Osteocyte (in vitro differentiated cells): Measurements from ENCODE around the gene POLN. TPM values are rescaled to one million over a fixed set of nuclear protein-coding genes. Genes with fewer than 3 reads are reported as not detected.

ENCODE experiments used
- DNase-seq: peaks from one replicate; pipeline ENCODE4 v3.0.0; 2021; ENCODE audit warnings: mixed read lengths; ENCODE audit not compliant: unreplicated experiment; ENCODE audit errors: extremely low spot score
- H3K27ac Mint-ChIP-seq: one replicate; pipeline ENCODE4 v1.8.0; 2021; ENCODE audit warnings: mild to moderate bottlenecking, mixed read lengths; ENCODE audit not compliant: unreplicated experiment
- H3K27me3 Mint-ChIP-seq: one replicate; pipeline ENCODE4 v1.8.0; 2021; ENCODE audit warnings: mixed read lengths; ENCODE audit not compliant: unreplicated experiment
- H3K36me3 Mint-ChIP-seq: one replicate; pipeline ENCODE4 v1.8.0; 2021; ENCODE audit warnings: mixed read lengths; ENCODE audit not compliant: unreplicated experiment
- H3K4me1 Mint-ChIP-seq: one replicate; pipeline ENCODE4 v1.8.0; 2021; ENCODE audit warnings: mixed read lengths; ENCODE audit not compliant: unreplicated experiment
- H3K4me3 Mint-ChIP-seq: one replicate; pipeline ENCODE4 v1.8.0; 2021; ENCODE audit warnings: mild to moderate bottlenecking, moderate library complexity, mixed read lengths; ENCODE audit not compliant: unreplicated experiment
- H3K9me3 Mint-ChIP-seq: one replicate; pipeline ENCODE4 v1.8.0; 2021; ENCODE audit warnings: mixed read lengths; ENCODE audit not compliant: unreplicated experiment
- CTCF ChIP-seq: fragments of 200-600 bp; sonication (generic); IDR thresholded peaks from 2 replicates; pipeline ENCODE4 v1.5.0; 2021; ENCODE audit warnings: antibody characterized with exemption, mild to moderate bottlenecking, moderate library complexity
- total RNA-seq: library from RNA; stranded (reverse); gene quantifications from 2 replicates; pipeline ENCODE4 v1.2.1, GENCODE V29; 2021

POLN gene
- total RNA-seq, 1 donor from 2014 or later: 4.2 TPM

- Mint-ChIP-seq H3K36me3 (no peaks in the 10 kb centered on the region), H3K9me3 (no peaks in the 10 kb centered on the region), H3K27ac (no peak overlapping the region), H3K27me3 (no peaks in the 10 kb centered on the region), H3K4me1 (peaks cover 8% of the 10 kb centered on the region), H3K4me3 (no peak overlapping the region)
- TF ChIP-seq CTCF: no peak
- DNase-seq: no peak
Observed at GRCh38 chr4:2074588-2074987, 167.3 kb downstream of the POLN start.

- no peaks in the 10 kb centered on the region for H3K9me3 Mint-ChIP-seq
- H3K27ac Mint-ChIP-seq: no peak overlapping the region
- no peak for DNase-seq
- no peak for TF ChIP-seq CTCF
- no peaks in the 10 kb centered on the region for H3K36me3 Mint-ChIP-seq
- H3K4me3 Mint-ChIP-seq: no peak overlapping the region
- no peaks in the 10 kb centered on the region for H3K27me3 Mint-ChIP-seq
- H3K4me1 Mint-ChIP-seq: peaks cover 8% of the 10 kb centered on the region
Observed at GRCh38 chr4:2073808-2074481, 168.0 kb downstream of the POLN start.

- no peaks in the 10 kb centered on the region for H3K27me3 Mint-ChIP-seq
- no peak for TF ChIP-seq CTCF
- H3K36me3 Mint-ChIP-seq: no peaks in the 10 kb centered on the region
- no peak overlapping the region for H3K4me3 Mint-ChIP-seq
- no peaks in the 10 kb centered on the region for H3K9me3 Mint-ChIP-seq
- H3K4me1 Mint-ChIP-seq: peaks cover 8% of the 10 kb centered on the region
- DNase-seq: no peak
- no peak overlapping the region for H3K27ac Mint-ChIP-seq
Observed at GRCh38 chr4:2072971-2073807, 168.7 kb downstream of the POLN start.

GRCh38 chr4:2071912-2072867 is 169.7 kb downstream of the POLN start:
- H3K27ac Mint-ChIP-seq: no peak overlapping the region
- peaks cover 8% of the 10 kb centered on the region for H3K4me1 Mint-ChIP-seq
- no peak overlapping the region for H3K4me3 Mint-ChIP-seq
- no peaks in the 10 kb centered on the region for H3K27me3 Mint-ChIP-seq
- no peaks in the 10 kb centered on the region for H3K9me3 Mint-ChIP-seq
- no peak for DNase-seq
- TF ChIP-seq CTCF: no peak
- H3K36me3 Mint-ChIP-seq: no peaks in the 10 kb centered on the region
